ENCODE data around the gene ATXN7L2. TPM values are rescaled to one million over a fixed set of nuclear protein-coding genes. Genes with fewer than 3 reads are reported as not detected.

ATXN7L2 gene
- total RNA-seq = 10 to 100 TPM; 11.2 to 13.7 TPM

- Mint-ChIP-seq H3K9me3 (no peaks in the 10 kb centered on the region), H3K27ac (peak within 1 kb of the TSS; percentile 94), H3K4me3 (peak within 1 kb of the TSS; percentile 91), H3K27me3 (peaks cover 1% of the 10 kb centered on the region), H3K36me3 (ENCODE audit: low read depth) (peaks cover 4% of the 10 kb centered on the region), H3K4me1 (ENCODE audit: low read depth) (peaks cover 30% of the 10 kb centered on the region)
- ChIA-PET CTCF (interaction anchor here (1.0 to 40.7 kb wide), 9 partner anchors 9 to 85 kb away, joined by 3 to 1390 read pairs (median 5); partner anchors contain the start of genes AMIGO1, CYB561D1, GNAI3 and GPR61), POLR2A (interaction anchor here (0.6 to 3.6 kb wide), 17 partner anchors 9 to 384 kb away, joined by 3 to 25 read pairs (median 6); partner anchors contain the start of genes AMIGO1, CYB561D1, GNAI3 and PSMA5)
- intact Hi-C loops (cut with micrococcal nuclease) = loop anchor here (2.0 kb wide), 1 partner anchor 57 kb away; the partner anchor contains the start of gene PSMA5
- ATAC-seq = peak; percentile 81
- DNase-seq = peak; percentile 90
- no peak for TF ChIP-seq CTCF (IDR thresholded peaks at IDR 0.05)
Measured at GRCh38 chr1:109483672-109484518, at the start of gene ATXN7L2. Gene ATXN7L2, plus strand, starts transcription at chr1:109483905. Its CDS starts 49 bp downstream, at chr1:109483954.

GRCh38 chr1:109434484-109434883 lies 49.2 kb upstream of the ATXN7L2 start:
- Mint-ChIP-seq H3K36me3 (ENCODE audit: low read depth) (no peaks in the 10 kb centered on the region), H3K9me3 (no peaks in the 10 kb centered on the region), H3K27me3 (peaks cover 5% of the 10 kb centered on the region), H3K4me3 (no peak overlapping the region), H3K4me1 (ENCODE audit: low read depth) (no peaks in the 10 kb centered on the region), H3K27ac (no peak overlapping the region)
- ChIA-PET CTCF (no interaction called here), POLR2A (interaction anchor here (0.6 kb wide), 1 partner anchor 190 kb away, joined by 3 read pairs; no protein-coding TSS in a partner anchor)
- ATAC-seq = no peak
- TF ChIP-seq CTCF (IDR thresholded peaks at IDR 0.05) = no peak
- intact Hi-C loops (cut with micrococcal nuclease) = no loop called here
- no peak for DNase-seq

GRCh38 chr1:109438798-109439297 lies 44.9 kb upstream of the ATXN7L2 start:
- no peaks in the 10 kb centered on the region for H3K4me1 Mint-ChIP-seq (ENCODE audit: low read depth)

GRCh38 chr1:109441069-109441468 lies 42.6 kb upstream of the ATXN7L2 start:
- Mint-ChIP-seq H3K4me1 (ENCODE audit: low read depth) (no peaks in the 10 kb centered on the region), H3K4me3 (no peak overlapping the region), H3K27ac (no peak overlapping the region), H3K9me3 (no peaks in the 10 kb centered on the region), H3K27me3 (peaks cover 4% of the 10 kb centered on the region), H3K36me3 (ENCODE audit: low read depth) (no peaks in the 10 kb centered on the region)
- ChIA-PET CTCF (no interaction called here), POLR2A (no interaction called here)
- intact Hi-C loops (cut with micrococcal nuclease) = no loop called here
- DNase-seq (no peak), ATAC-seq (no peak)
- no peak for TF ChIP-seq CTCF (IDR thresholded peaks at IDR 0.05)

More at GRCh38 chr1:109438798-109439297, 44.9 kb upstream of the ATXN7L2 start:
- intact Hi-C loops (cut with micrococcal nuclease) = no loop called here
- Mint-ChIP-seq H3K36me3 (ENCODE audit: low read depth) (no peaks in the 10 kb centered on the region), H3K27me3 (peaks cover 5% of the 10 kb centered on the region), H3K27ac (no peak overlapping the region), H3K9me3 (no peaks in the 10 kb centered on the region), H3K4me3 (no peak overlapping the region)
- ChIA-PET CTCF (interaction anchor here (1.0 to 1.5 kb wide), 2 partner anchors 94 to 213 kb away, joined by 3 to 4 read pairs; no protein-coding TSS in a partner anchor), POLR2A (no interaction called here)
- no peak for TF ChIP-seq CTCF (IDR thresholded peaks at IDR 0.05)
- ATAC-seq = peak; percentile 85
- DNase-seq = peak; percentile 35
